GM21723 (cell line): ENCODE data around the gene RIPOR1.

ENCODE experiments used
- ATAC-seq: cut with Tn5 transposase; IDR thresholded peaks from one replicate; pipeline ENCODE4 v1.9.1; 2021; ENCODE audit warnings: mild to moderate bottlenecking, moderate library complexity; ENCODE audit not compliant: unreplicated experiment

RIPOR1 gene

DNA sequence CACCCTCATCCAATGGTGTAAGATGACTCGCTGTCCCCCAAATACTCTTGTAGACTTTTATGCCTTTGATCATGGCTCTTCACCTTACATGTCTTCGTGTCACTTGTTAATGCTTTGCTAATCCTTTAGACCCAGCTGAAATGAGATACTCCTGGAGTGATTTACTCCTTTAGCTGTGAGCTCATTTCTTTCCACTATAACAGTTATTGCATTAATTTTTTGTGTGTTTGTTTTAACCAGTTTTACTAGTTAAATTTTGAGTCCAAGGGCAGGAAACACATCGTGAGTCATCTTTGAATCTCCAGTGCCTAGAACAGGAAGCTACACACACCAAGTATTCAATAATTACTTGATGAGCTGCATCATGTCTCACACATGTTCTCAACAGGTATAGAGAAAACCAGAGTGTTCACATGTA, 27.2 kb downstream of the RIPOR1 start:
- no peak for ATAC-seq

DNA sequence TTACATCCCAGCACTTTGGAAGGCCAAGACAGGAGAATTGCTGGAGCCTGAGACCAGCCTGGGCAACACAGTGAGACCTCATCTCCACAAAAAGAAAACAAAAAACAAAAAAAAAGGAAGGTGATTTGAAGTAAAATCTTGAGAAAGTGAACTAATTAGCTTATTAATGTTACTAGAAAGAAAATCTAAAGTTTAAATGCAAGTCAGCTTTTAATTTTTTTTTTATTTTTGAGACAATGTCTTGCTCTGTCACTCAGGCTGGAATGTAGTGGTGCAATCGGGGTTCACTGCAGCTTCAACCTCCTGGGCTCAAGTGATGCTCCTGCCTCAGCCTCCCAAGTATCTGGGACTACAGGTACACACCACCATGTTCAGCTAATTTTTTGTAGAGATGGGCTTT, 30.2 kb downstream of the RIPOR1 start:
- ATAC-seq = no peak

DNA sequence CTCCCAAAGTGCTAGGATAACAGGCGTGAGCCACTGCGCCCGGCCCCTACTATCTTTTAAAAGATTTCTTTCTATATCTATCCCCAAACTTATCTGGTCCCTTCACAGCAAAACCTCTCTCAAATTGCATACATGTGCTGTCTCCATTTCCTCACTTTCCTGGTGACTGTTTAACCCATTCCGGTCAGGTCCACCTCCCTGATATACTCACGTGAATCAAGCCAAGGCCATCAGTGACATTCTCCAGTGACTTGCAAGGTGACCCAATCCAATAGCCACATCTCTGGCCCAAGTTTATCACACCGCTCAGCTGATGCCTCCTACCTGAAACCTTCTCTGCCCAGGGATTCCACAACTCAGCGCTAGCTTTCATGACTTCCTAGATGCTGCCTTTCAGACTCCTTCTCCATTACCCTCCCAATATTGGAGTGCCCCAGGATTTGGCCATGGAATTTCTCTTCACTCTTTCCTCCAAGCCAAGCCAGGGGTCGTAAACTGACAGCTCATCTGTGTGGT, 32.3 kb downstream of the RIPOR1 start:
- ATAC-seq = no peak

DNA sequence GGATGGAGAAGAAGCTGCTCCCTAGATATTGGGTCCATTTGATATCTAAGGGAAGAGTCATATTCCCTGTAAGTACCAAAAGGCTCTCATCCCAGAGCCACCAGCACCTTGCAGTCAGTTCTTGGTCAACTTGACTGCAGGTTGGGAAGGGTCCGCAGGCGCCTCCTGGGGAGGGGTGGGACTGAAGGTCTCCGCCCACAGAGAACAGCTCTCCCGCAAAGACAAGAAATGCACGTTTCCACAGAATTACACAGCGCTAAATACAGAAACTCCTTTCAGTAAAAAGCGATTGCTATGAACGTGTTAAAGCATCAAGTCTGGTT, 32.8 kb downstream of the RIPOR1 start:
- ATAC-seq = no peak

DNA sequence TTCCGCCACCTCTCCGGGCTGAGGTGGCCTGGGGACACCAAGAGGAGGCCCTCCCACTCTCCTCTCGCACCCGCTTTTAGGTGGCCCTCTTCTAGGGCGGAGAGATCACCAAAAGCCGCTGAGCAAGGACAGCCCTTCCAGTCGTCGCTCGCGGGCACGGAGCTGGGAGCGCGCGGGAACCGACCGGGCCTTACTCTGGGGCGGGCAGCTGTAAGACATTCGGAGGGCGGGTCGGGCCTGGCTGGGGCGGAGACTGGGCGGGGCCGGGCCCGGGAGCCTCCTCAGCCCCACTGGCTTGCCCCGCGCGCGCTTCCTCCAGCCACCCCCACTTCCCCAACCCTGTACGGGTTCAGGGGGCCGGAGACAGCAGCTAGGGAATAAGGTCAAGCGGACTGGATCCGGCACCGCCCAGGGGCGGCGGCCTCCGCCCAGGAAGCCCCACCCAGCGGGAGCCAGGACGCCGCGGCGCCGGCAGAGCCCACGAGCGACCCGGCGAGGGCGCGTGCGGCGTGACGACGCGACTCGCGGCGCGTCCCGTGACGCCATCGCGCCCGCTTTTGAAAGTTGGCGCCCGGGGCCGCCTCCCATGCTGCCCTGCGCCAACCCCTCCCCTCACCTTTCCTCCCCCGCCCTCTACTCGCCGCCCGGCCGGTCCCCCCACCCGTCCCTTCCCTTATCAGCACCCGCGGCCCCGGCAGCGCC, 33.3 kb downstream of the RIPOR1 start:
- peak; percentile 80 for ATAC-seq

DNA sequence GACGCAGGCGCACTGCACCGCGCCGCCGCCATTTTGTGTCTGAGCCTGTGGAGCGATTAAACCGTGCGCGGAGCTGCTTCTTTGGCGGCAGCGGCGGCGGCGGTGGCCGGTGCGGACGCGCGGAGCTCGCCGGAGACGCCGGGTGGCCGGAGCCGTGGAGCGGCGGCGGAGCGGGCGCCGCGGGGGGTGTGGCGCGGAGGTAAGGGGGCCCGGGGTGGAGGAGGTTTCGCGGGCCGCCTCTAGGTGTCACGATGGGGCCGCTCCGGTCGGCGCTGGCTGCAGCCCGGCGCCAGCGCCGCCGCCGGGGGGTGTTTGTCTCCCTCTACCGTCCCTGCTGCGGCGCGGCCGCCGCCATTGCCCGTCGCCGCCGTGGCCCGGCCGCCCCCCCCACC, 33.9 kb downstream of the RIPOR1 start, which contains the start of gene CTCF:
Gene CTCF, plus strand, starts transcription at position 1 of the 392 bp plus-strand sequence. CDS start 48,307 bp downstream, outside the sequence.
- peak; percentile 46 for ATAC-seq

DNA sequence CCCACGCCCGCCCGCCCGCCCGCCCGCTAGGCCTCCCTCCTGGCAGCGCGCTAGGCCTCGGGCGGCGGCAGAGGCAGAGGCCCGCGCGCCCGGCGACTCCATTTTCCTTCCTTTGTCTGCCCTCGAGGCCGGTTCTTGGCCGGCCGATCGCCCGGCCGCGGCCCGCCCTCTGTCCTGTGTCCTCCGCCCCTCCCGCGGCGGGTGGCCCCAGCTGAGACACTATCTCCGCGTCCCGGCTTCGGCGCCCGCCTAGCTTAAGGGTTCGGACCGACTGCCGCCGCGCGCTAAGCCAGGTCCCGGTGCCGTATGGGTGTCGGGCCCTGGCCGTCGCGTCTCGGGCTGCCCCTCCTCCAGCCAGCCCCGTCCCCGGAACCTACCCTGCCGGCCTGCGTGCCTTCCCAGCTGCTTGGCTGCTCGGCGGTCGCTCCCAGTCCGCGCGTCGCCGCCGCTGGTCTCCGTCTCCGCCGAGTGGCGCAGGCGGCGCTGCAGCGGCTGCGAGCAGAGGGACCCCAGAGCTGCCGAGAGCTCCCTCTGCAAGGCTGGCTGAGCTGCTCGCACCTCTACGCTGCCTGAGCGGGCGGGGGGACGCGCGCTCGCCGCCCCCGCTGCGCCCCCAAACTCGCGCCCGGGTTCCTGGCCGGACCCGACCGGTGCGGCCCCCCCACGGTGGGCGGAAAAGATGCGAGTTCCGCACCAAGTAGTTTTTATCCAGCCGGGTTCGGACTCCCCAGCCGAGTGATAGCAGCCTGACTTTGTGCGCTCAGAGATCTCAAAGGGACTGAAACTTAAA, 34.5 kb downstream of the RIPOR1 start:
- ATAC-seq = peak; percentile 14

DNA sequence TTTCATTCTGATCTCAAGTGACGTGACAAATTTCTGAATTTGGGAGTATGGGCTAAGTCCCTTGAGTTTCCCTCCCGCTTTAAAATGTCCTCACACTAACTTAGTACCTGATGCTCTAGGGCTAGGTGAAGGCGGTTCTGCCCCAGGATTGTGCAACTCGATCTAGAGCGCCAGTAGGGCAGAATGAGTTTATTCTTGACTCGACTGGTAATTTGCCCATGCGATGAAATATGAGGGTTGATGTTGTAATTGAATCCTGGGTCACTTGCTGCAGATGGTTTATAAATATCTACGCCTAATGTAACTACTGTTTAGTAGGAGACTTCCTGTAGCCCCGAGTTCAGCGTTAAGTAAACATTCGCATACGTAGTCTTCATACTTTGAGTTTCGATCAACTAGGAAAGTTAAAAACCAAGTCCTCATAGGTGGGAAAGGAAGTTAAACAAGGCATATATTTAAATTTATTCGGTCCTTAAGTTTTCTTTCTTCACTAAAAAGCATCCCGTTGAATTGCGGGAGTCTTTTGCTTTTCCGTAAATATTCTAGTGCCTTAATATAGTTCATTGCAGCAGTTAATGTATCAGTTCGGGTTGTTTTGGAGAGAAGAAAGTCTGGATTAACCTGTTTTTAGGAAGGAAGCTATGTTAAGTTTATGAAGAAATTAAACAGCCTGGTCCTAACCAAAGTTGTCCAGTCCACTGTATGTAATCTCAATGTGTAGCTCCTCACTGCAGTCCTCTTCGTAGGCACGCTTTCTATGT, 35.3 kb downstream of the RIPOR1 start:
- ATAC-seq = no peak

DNA sequence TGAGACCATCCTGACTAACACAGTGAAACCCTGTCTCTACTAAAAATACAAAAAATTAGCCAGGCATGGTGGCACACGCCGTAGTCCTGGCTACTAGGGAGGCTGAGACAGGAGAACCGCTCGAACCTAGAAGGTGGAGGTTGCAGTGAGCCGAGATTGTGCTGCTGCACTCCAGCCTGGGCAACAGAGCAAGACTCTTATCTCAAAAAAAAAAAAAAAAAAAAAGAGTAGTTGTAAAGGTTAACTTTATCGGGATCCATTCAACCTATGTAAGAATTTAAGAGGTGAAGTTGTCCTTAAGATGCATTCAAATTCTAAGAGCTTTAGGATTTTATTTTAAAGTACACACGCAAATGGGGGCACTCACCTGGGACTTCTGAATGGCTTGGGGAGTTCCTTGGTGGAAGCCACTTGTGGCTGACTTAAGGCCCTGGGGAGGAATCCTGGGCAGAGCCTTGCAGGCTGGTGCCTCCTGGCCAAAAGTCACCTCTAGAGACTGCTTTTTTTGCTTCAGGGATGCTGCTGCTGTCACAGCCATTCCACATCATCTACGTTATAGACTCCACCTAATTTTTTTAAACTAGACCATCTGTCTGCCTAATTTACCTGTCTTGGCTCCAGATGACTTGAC, 37.0 kb downstream of the RIPOR1 start:
- no peak for ATAC-seq

DNA sequence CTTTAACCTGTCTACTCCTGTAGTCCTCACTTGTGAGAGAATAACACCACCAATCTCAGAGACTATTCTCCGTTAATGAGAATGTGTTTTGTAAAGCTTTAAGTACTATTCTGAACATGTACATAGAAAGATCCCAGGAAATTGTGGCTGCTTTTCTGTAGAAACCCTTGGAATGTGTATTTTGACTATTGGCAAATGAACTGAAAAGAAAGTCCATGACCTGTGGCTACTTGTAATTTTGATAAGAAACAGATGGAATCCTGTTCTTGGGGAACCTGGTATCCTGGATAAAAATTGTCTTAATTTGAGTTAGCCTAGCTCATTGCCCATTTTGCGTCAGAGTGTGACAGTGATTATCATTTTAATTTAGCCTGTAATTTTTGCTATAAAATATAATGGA, 42.8 kb downstream of the RIPOR1 start:
- ATAC-seq = no peak

DNA sequence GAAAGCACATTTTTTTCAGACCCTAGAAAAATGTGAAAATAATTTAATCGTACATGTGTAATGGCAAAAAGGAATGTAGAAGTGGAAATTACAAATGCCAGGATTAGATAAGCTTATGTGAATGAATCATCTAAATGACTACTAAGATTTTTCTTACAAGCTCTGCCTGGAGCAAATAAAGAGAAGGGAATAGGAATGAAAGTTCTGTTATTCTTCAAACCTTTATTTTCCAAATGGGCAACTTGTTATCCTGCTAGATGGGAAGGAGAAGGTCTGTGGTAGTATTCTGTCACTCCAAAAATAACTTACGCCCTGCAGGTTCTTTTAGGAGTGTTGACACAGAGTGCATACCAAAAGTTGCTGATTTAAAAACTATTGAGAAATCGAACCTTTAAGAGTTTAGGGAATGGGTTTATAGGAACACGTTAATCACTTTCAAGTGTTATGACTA, 43.4 kb downstream of the RIPOR1 start:
- no peak for ATAC-seq

DNA sequence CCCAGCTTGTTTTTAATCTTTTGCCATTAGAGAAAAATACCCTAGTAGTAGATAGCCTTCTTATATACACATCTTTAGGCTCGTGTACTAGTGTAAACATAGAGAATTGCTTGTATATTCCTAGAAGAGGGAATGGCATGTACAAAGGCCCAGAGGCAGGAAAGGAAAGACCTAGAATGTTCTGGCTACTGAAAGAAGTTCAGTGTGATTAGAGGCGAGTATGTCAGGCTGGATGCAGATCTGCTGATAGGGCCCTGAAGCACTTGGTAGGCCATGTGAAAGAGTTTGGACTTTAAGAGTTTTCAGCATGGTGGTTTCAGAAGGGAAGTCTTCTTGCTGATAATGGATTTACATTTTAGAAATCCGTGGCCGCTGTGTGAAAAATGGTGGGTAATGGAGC, 51.1 kb downstream of the RIPOR1 start:
- ATAC-seq = no peak

DNA sequence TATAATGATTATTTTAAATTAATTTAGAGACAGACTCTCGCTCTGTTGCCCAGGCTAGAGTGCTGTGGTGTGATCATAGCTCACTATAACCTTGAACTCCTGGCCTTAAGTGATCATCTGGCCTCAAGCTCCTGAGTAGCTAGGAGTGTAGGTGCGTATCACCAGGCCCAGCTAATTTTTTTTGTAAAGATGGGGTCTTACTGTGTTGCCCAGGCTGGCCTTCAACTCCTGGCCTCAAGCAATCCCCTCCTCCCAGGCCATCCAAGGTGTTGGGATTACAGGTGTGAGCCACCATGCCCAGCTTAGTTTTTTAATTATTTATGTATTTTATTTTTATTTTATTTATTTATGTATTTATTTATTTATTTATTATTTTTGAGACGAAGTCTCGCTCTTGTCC, 51.6 kb downstream of the RIPOR1 start:
- no peak for ATAC-seq

DNA sequence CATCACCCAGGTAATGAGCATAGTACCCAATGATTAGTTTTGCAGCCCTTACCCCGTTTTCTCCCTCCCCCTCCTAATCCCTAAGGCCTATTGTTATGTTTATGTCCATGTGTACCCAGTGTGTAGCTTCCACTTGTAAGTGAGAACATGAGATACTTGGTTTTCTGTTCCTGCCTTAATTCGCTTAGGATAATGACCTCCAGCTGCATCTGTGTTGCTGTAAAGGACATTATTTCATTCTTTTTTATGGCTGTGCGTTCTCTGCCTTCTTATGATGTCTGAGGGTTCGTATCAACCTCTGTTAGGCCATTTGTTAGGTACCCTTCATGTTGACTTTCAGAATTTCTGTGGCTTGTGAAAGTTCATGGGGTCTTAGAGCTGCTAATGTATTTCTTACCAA, 64.7 kb downstream of the RIPOR1 start:
- ATAC-seq = no peak

DNA sequence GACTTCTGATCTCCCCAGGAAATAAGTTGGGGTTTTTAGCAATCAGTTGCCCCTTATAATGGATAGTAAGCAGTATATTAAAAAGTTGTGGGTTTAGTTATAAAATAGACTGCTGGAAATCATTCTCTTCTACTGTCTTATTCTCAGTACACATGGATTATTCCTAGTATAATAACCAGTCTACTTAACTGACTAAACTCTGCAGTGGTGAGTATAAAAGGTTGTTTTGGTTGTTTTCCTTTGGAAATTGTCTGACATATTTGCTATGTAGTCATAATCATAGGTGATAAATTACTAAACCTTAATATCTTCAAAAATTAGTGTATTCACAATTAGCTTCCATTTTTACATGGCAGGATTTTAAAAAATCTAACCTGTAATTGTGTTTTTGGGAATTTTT, 65.1 kb downstream of the RIPOR1 start:
- no peak for ATAC-seq

DNA sequence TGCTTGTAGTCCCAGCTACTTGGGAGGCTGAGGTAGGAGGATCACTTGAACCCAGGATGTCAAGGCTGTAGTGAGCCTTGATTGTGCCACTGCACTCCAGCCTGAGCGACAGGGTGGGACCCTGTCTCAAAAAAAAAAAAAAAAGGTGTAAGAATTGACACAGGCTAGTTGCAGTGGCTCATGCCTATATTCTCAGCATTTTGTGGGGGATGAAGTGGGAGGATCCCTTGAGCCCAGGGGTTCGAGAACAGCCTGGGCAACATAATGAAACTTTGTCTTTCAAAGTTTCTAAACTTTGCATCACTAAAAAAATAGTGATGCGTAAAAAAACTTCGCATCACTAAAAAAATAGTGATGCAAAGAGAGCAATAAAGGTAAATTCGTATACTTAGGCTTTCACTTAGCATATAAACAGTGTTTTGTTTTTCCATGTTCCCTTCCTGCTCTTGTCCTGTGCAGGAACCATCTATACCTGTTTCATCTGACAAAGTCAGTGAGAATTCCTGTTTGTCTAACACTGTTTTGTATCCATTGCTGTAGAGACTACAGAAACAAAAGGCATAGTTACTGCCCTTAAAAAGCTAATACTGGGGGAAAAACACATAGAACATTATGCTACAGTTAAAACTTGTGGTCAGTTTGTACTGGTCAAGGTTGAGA, 65.8 kb downstream of the RIPOR1 start:
- no peak for ATAC-seq

DNA sequence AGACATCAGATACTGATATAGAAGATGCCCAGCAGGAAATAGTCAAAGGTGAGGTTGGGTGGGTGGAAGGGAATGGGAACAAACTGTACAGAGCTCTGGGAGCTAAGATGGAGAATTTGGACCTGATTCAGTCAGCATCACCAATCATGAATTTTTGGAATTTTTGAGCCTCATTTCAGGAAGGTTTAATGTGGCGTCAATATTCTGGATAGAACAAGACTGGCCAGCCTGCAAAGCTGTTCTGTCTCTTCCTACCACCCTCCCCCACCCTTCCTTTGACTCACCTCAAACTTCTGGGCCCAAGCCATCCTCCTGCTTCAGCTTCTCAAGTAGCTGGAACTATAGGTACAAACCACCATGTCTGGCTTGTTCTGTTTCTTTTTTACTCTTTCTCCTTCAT, 66.3 kb downstream of the RIPOR1 start:
- ATAC-seq = no peak
